Kidney (tissue), 14 donors: ENCODE measurements around the gene ZNF646. TPM values are rescaled to one million over a fixed set of nuclear protein-coding genes. Genes with fewer than 3 reads are reported as not detected.

Experiments
- DNase-seq, 5 donors: peaks; one replicate each; pipeline ENCODE4 v3.0.0-alpha.2; 2013 to 2020
- FAIRE-seq: peaks from 2 replicates; lab custom pipeline; 2012; peaks lifted over from hg19 to GRCh38; lab: Jason Lieb, UNC
- H3K27ac ChIP-seq, 2 donors: one replicate each; pipeline ENCODE4 v1.7.0; 2013; ENCODE audit warnings: low read depth in 2 of 2, low read length in 2 of 2, inconsistent platforms in 1 of 2
- H3K27me3 ChIP-seq: one replicate; pipeline ENCODE4 v1.7.1; 2013; ENCODE audit warnings: low read length, inconsistent platforms; ENCODE audit not compliant: control insufficient read depth, insufficient read depth
- H3K36me3 ChIP-seq, 3 donors: one replicate each; pipeline versions ENCODE4 v1.7.0 to v1.7.1; 2013; ENCODE audit warnings: low read length in 3 of 3, control low read depth in 1 of 3, inconsistent platforms in 1 of 3; ENCODE audit not compliant: insufficient read depth in 3 of 3, control insufficient read depth in 2 of 3
- H3K4me1 ChIP-seq, 3 donors: one replicate each; pipeline versions ENCODE4 v1.7.0 to v1.7.1; 2013; ENCODE audit warnings: low read length in 3 of 3, inconsistent platforms in 1 of 3, low read depth in 1 of 3; ENCODE audit not compliant: control insufficient read depth in 2 of 3, insufficient read depth in 2 of 3
- H3K4me3 ChIP-seq, 3 donors: one replicate each; pipeline versions ENCODE4 v1.7.0 to v1.8.1; 2013; ENCODE audit warnings: low read length in 3 of 3, control low read depth in 1 of 3, inconsistent platforms in 1 of 3
- H3K9ac ChIP-seq, 3 donors: one replicate each; pipeline versions ENCODE4 v1.7.0 to v1.7.1; 2013; ENCODE audit warnings: low read length in 3 of 3, control low read depth in 1 of 3, inconsistent platforms in 1 of 3
- H3K9me3 ChIP-seq, 3 donors: one replicate each; pipeline versions ENCODE4 v1.7.0 to v1.7.1; 2013; ENCODE audit warnings: low read length in 3 of 3, control low read depth in 1 of 3, inconsistent platforms in 1 of 3; ENCODE audit not compliant: control insufficient read depth in 2 of 3, insufficient read depth in 1 of 3
- intact Hi-C: fragments of 100-400 bp; cut with DNase I; formaldehyde crosslinking; loops from one replicate; pipeline ENCODE4 v1.11.1; 2022
- polyA plus RNA-seq: library from polyadenylated mRNA; stranded (reverse); fragments of 350-450 nt; fragmentation: Illumina TruSeq; extraction: RNeasy Lipid Tissue Mini Kit (QIAGEN cat#74804); gene quantifications from one replicate; pipeline ENCODE4 v1.2.3, GENCODE V29; 2014; ENCODE audit warnings: low read depth, low replicate concordance; ENCODE audit not compliant: insufficient read depth
- total RNA-seq: library from RNA; stranded (reverse); fragmentation: NEBNext Ultra II Directional; extraction: Animal tissue kit (Norgen Biotek cat#: 25700); gene quantifications from one replicate; pipeline ENCODE4 v1.2.1, GENCODE V29; 2021
- TF ChIP-seq, protein P1 (sequence below): IDR thresholded peaks from 3 replicates; pipeline ENCODE4 v1.5.1; 2012; ENCODE audit warnings: mild to moderate bottlenecking, moderate library complexity, borderline replicate concordance; ENCODE audit not compliant: insufficient read depth; ENCODE audit errors: extremely low read depth
- donor health status: control.
- donor health status: control.
- donor health status: control.
- donor health status: control.
- donor health status: control.
- donor health status: DM: yes; HTN: yes; CAD: no.
- donor health status: Normal renal cell carcinoma (clear cell type).

Gene ZNF646
- total and polyA plus RNA-seq, 2 donors from 2014 or later, result 2.9 to 20.5 TPM

DNA sequence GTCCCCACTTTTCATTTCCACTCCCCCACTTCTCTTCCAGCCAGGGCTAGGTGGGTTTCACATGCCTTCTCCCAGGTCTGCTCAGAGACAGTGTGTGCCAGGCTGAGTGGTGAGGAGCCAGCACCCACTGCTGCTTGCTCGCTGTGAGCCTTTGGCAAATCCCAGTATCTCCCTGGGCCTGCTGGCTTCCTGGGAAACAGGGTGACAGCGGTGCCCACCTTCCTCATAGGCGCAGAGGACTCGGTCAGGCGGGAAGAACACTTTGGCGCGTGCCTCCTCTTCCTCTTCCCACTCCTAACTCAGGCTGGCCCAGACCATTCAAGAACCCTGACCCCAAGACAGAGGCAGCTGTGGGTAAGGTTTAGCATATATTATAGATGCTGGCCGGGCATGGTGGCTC, 15.0 kb downstream of the ZNF646 start:
- H3K27ac ChIP-seq, result no peak overlapping the region
- peaks cover 0 to 11% (median 4%) of the 10 kb centered on the region in 3 donors for H3K36me3 ChIP-seq
- no peak overlapping the region for H3K4me3 ChIP-seq
- FAIRE-seq (no peak), DNase-seq (no peak)
- H3K9me3 ChIP-seq, result no peaks in the 10 kb centered on the region
- TF ChIP-seq, protein P1, sequence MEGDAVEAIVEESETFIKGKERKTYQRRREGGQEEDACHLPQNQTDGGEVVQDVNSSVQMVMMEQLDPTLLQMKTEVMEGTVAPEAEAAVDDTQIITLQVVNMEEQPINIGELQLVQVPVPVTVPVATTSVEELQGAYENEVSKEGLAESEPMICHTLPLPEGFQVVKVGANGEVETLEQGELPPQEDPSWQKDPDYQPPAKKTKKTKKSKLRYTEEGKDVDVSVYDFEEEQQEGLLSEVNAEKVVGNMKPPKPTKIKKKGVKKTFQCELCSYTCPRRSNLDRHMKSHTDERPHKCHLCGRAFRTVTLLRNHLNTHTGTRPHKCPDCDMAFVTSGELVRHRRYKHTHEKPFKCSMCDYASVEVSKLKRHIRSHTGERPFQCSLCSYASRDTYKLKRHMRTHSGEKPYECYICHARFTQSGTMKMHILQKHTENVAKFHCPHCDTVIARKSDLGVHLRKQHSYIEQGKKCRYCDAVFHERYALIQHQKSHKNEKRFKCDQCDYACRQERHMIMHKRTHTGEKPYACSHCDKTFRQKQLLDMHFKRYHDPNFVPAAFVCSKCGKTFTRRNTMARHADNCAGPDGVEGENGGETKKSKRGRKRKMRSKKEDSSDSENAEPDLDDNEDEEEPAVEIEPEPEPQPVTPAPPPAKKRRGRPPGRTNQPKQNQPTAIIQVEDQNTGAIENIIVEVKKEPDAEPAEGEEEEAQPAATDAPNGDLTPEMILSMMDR, result no peak
- intact Hi-C loops, result no loop called here
- no peak overlapping the region for H3K9ac ChIP-seq
- H3K4me1 ChIP-seq, result peaks cover 0 to 6% (median 0%) of the 10 kb centered on the region in 3 donors
- no peaks in the 10 kb centered on the region for H3K27me3 ChIP-seq

DNA sequence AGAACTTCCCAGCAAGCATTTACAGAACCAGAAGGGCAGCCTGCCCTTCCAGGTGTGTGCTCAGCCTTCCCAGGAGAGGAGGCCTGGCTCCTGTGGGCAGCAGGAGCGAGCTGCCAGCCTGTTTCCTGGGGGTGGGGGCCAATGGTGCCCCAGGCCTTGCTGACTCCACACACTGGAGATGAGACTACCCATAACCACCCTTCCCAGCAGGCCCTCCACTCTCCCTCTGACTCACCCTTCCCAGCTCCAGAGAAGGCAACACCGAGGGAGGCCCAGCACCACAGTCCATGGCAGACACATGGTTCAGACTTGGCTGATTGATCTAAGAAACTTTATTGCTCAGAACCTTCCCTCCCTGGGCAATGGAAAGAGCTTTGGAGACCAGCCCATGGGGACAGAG, 16.3 kb downstream of the ZNF646 start:
- intact Hi-C loops, result no loop called here
- FAIRE-seq (no peak), DNase-seq (no peak)
- Histone ChIP-seq H3K27me3 (no peaks in the 10 kb centered on the region), H3K9ac (no peak overlapping the region), H3K4me3 (no peak overlapping the region), H3K4me1 (peaks cover 0 to 7% (median 0%) of the 10 kb centered on the region in 3 donors), H3K27ac (no peak overlapping the region), H3K9me3 (no peaks in the 10 kb centered on the region), H3K36me3 (peaks cover 0 to 11% (median 4%) of the 10 kb centered on the region in 3 donors)
- TF ChIP-seq, protein P1, result no peak

DNA sequence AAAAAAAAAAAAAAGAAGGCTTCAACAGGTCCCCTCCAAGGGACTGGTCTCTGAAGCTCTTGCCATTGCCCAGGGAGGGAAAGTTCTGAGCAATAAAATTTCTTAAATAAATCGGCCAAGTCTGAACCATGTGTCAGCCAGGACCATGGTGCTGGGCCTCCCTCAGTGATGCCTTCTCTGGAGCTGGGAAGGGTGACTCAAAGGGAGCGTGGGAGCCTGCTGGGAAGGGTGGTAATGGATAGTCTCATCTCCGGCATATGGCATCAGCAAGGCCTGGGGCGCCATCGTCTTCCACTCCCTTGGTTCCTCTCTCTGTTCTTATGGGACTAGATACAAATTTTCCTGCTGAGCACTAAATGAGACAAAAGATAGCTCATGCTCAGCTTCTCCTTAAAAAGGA, 18.1 kb downstream of the ZNF646 start:
- Histone ChIP-seq H3K9ac (no peak overlapping the region), H3K36me3 (peaks cover 0 to 11% (median 4%) of the 10 kb centered on the region in 3 donors), H3K9me3 (no peaks in the 10 kb centered on the region), H3K4me1 (peaks cover 0 to 10% (median 0%) of the 10 kb centered on the region in 3 donors), H3K27me3 (no peaks in the 10 kb centered on the region), H3K4me3 (no peak overlapping the region), H3K27ac (no peak overlapping the region)
- DNase-seq, result no peak
- FAIRE-seq, result no peak
- intact Hi-C loops, result no loop called here
- TF ChIP-seq, protein P1, result no peak
